HK-2 (cell line): ENCODE results near the gene CD177.
"Not testable (repeated sequence)": the region's sequence is repeated elsewhere in the genome, so short reads cannot be mapped to it uniquely, and the experiment has no call there.

Source experiments
- DNase-seq: peaks from one replicate; pipeline ENCODE4 v3.0.0-alpha.2; 2018; ENCODE audit not compliant: unreplicated experiment

CD177 gene

GRCh38 chr19:43332058-43332922, 21.2 kb upstream of the CD177 start:
- DNase-seq = no peak

GRCh38 chr19:43336508-43336907, 17.0 kb upstream of the CD177 start:
- DNase-seq = not testable (repeated sequence)

GRCh38 chr19:43337737-43338136, 15.7 kb upstream of the CD177 start:
- DNase-seq = no peak

GRCh38 chr19:43338530-43338929, 15.0 kb upstream of the CD177 start:
- no peak for DNase-seq

GRCh38 chr19:43339243-43339930, 14.1 kb upstream of the CD177 start:
- DNase-seq = not testable (repeated sequence)

GRCh38 chr19:43340101-43340500, 13.4 kb upstream of the CD177 start:
- not testable (repeated sequence) for DNase-seq

- not testable (repeated sequence) for DNase-seq
Observed at GRCh38 chr19:43341098-43341497, 12.4 kb upstream of the CD177 start.

- DNase-seq = peak; percentile 20
Observed at GRCh38 chr19:43342104-43342503, 11.4 kb upstream of the CD177 start.

GRCh38 chr19:43344347-43344925, 9.1 kb upstream of the CD177 start:
- DNase-seq = not testable (repeated sequence)

- DNase-seq = not testable (repeated sequence)
Observed at GRCh38 chr19:43349813-43350212, 3.7 kb upstream of the CD177 start.

GRCh38 chr19:43351998-43352746, 1.3 kb upstream of the CD177 start:
- no peak for DNase-seq

GRCh38 chr19:43354305-43354627, 780 bp downstream of the CD177 start:
- DNase-seq = no peak

- not testable (repeated sequence) for DNase-seq
Observed at GRCh38 chr19:43356749-43357148, 3.3 kb downstream of the CD177 start.

GRCh38 chr19:43362179-43362578, 8.7 kb downstream of the CD177 start:
- DNase-seq = no peak

GRCh38 chr19:43362745-43363144, 9.3 kb downstream of the CD177 start:
- no peak for DNase-seq

GRCh38 chr19:43365677-43366076, 12.2 kb downstream of the CD177 start:
- not testable (repeated sequence) for DNase-seq

GRCh38 chr19:43367822-43368221, 14.3 kb downstream of the CD177 start:
- DNase-seq = no peak

GRCh38 chr19:43368897-43369296, 15.4 kb downstream of the CD177 start:
- DNase-seq = not testable (repeated sequence)

GRCh38 chr19:43371909-43372308, 18.4 kb downstream of the CD177 start:
- no peak for DNase-seq

GRCh38 chr19:43372462-43372861, 19.0 kb downstream of the CD177 start:
- no peak for DNase-seq

GRCh38 chr19:43377624-43378023, 24.1 kb downstream of the CD177 start:
- DNase-seq = not testable (repeated sequence)

- no peak for DNase-seq
Observed at GRCh38 chr19:43380008-43380407, 26.5 kb downstream of the CD177 start.
